Measurements from ENCODE around the gene CD70. TPM values are rescaled to one million over a fixed set of nuclear protein-coding genes. Genes with fewer than 3 reads are reported as not detected.
"Not testable (repeated sequence)": the region's sequence is repeated elsewhere in the genome, so short reads cannot be mapped to it uniquely, and the experiment has no call there.

CD70 gene
- total and polyA plus RNA-seq, 7 donors, result 0.36 to 1.8 TPM; not detected in 5

DNA sequence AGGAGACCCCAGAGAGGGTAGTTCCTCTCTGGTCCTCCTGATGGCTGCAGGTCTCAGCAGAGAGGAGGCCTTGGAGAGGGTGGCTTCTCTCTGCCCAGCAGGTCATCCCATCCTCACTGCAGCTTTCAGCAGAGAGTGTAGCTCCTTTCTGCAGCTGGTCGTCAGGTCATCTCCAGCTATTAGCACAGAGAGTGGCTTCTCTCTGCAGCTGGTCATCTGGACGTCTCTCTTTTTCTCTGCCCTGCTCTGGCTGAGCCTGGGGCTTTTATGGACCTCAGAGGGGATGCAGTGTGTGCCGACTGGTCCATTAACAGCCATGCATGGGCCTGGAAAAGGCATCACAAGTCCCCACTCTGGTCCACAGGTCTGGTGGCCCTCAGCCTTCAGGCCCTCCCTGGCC lies 39.9 kb downstream of the CD70 start:
- DNase-seq, result no peak
- Histone ChIP-seq H3K9me3 (no peaks in the 10 kb centered on the region), H3K4me3 (no peak overlapping the region), H3K27ac (no peak overlapping the region), H3K36me3 (no peaks in the 10 kb centered on the region), H3K4me1 (no peaks in the 10 kb centered on the region), H3K27me3 (peaks cover 0 to 7% (median 0%) of the 10 kb centered on the region in 3 donors)
- intact Hi-C loops (cut with DNase I), result no loop called here
- TF ChIP-seq POLR2A (IDR thresholded peaks at IDR 0.05) (no peak), POLR2AphosphoS5 (IDR thresholded peaks at IDR 0.05) (no peak), CTCF (IDR thresholded peaks at IDR 0.05) (no peak), EP300 (IDR thresholded peaks at IDR 0.05) (no peak)
- WGBS, 2 donors, result 86 to 90% methylated on average over 3 of the region's 3 CpGs

GRCh38 chr19:6550679-6551078 lies 40.3 kb downstream of the CD70 start:
- WGBS, 2 donors, result 87 to 95% methylated on average over 6 of the region's 6 CpGs
- H3K27me3 ChIP-seq; H3K9me3 ChIP-seq; intact Hi-C loops (cut with DNase I); H3K27ac ChIP-seq; H3K36me3 ChIP-seq; DNase-seq; H3K4me3 ChIP-seq; H3K4me1 ChIP-seq: not testable (repeated sequence)

- no peaks in the 10 kb centered on the region for H3K9me3 ChIP-seq
- TF ChIP-seq POLR2A (IDR thresholded peaks at IDR 0.05) (no peak), CTCF (IDR thresholded peaks at IDR 0.05) (no peak), EP300 (IDR thresholded peaks at IDR 0.05) (no peak), POLR2AphosphoS5 (IDR thresholded peaks at IDR 0.05) (no peak)
- DNase-seq, result no peak
- no peaks in the 10 kb centered on the region for H3K4me1 ChIP-seq
- intact Hi-C loops (cut with DNase I), result no loop called here
- 73 to 83% methylated on average over 11 of the region's 11 CpGs for WGBS, 2 donors
- H3K4me3 ChIP-seq, result no peak overlapping the region
- no peak overlapping the region for H3K27ac ChIP-seq
- no peaks in the 10 kb centered on the region for H3K36me3 ChIP-seq
- peaks cover 0 to 16% (median 0%) of the 10 kb centered on the region in 3 donors for H3K27me3 ChIP-seq
Observed at GRCh38 chr19:6543866-6544347, 47.0 kb downstream of the CD70 start.

DNA sequence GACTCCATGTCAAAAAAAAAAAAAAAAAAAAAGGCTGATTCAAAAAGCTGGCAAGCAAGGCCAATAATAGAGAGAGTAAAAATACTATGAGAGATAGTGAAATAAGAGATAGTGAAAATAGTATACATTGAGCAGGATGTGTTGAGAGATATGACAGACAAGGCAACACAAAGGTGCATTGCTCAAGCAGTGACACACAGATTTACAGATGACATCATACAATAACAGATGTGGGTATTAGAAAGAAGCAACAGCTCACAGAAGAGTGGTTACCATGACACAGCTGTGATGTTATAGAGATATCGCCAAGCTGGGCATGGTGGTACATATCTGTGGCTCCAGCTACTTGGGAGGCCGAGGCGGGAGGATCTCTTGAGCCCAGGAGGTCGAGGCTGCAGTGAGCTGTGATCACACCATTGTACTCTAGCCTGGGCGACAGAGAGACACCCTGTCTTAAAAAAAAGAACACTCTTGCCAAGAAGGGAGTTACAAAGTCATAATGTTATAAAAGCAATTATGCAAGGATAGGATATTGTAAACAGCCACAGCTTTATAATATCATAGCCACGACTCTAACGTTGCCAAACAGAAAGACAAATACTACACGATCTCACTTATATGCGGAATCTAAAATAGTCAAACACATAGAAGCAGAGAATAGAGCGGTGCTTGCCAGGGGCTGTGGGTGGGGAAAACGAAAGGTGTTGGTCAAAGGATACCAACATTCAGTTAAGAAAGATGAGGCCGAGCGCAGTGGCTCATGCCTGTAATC lies 49.8 kb downstream of the CD70 start:
- no peak for DNase-seq
- peaks cover 0 to 16% (median 0%) of the 10 kb centered on the region in 3 donors for H3K27me3 ChIP-seq
- intact Hi-C loops (cut with DNase I), result no loop called here
- H3K36me3 ChIP-seq, result no peaks in the 10 kb centered on the region
- WGBS, 2 donors, result 26 to 73% methylated on average over 13 of the region's 13 CpGs
- TF ChIP-seq EP300 (IDR thresholded peaks at IDR 0.05) (no peak), POLR2AphosphoS5 (IDR thresholded peaks at IDR 0.05) (no peak), CTCF (IDR thresholded peaks at IDR 0.05) (no peak), POLR2A (IDR thresholded peaks at IDR 0.05) (no peak)
- H3K27ac ChIP-seq, result no peak overlapping the region
- no peak overlapping the region for H3K4me3 ChIP-seq
- H3K9me3 ChIP-seq, result no peaks in the 10 kb centered on the region
- no peaks in the 10 kb centered on the region for H3K4me1 ChIP-seq

- Histone ChIP-seq H3K4me1 (no peaks in the 10 kb centered on the region), H3K27me3 (peaks cover 0 to 11% (median 8%) of the 10 kb centered on the region in 3 donors), H3K4me3 (no peak overlapping the region), H3K9me3 (no peaks in the 10 kb centered on the region), H3K27ac (no peak overlapping the region), H3K36me3 (no peaks in the 10 kb centered on the region)
- 87 to 92% methylated on average over 6 of the region's 6 CpGs for WGBS, 2 donors
- no peak for TF ChIP-seq POLR2AphosphoS5 (IDR thresholded peaks at IDR 0.05)
- no peak for TF ChIP-seq POLR2A (IDR thresholded peaks at IDR 0.05)
- no peak for TF ChIP-seq CTCF (IDR thresholded peaks at IDR 0.05)
- no peak for TF ChIP-seq EP300 (IDR thresholded peaks at IDR 0.05)
- DNase-seq, result no peak
- intact Hi-C loops (cut with DNase I), result no loop called here
Observed at GRCh38 chr19:6539514-6539913, 51.4 kb downstream of the CD70 start.

Small RNA genes within 50 kb of the gene (small RNA-seq; reads per million reads assigned to genes)
- 0 reads per million in 3 donors for gene RF00019

Other genes starting within 250 kb of the CD70 start
- 10 to 100 TPM; 50.7 to 93.6 (median 70.8) TPM for gene CLPP, start 229.6 kb downstream of the CD70 start, total RNA-seq
- gene CLPP, start 229.6 kb downstream of the CD70 start, polyA plus RNA-seq, result 10 to 100 TPM; 72.1 to 98.3 (median 74.7) TPM
- 100 to 1,000 TPM in 1 of 4 donors, 10 to 100 TPM in 3; 65.8 to 146 (median 78.5) TPM for gene ALKBH7, start 218.4 kb downstream of the CD70 start, total RNA-seq
- 100 to 1,000 TPM in 2 of 3 donors, 10 to 100 TPM in 1; 79.5 to 183 (median 175) TPM for gene ALKBH7, start 218.4 kb downstream of the CD70 start, polyA plus RNA-seq
- gene PSPN, start 215.2 kb downstream of the CD70 start, total RNA-seq, result 1 to 10 TPM in 1 of 4 donors, under 1 TPM in 3; 0.41 to 5.8 (median 0.69) TPM
- gene PSPN, start 215.2 kb downstream of the CD70 start, polyA plus RNA-seq, result 1 to 10 TPM in 2 of 3 donors, under 1 TPM in 1; 0.60 to 1.7 (median 1.4) TPM
- gene GTF2F1, start 198.0 kb downstream of the CD70 start, total RNA-seq, result 10 to 100 TPM; 34.9 to 48.2 (median 37.9) TPM
- 10 to 100 TPM; 54.3 to 78.3 (median 54.7) TPM for gene GTF2F1, start 198.0 kb downstream of the CD70 start, polyA plus RNA-seq
- gene KHSRP, start 166.3 kb downstream of the CD70 start, total RNA-seq, result 10 to 100 TPM; 63.9 to 96.9 (median 90.8) TPM
- gene KHSRP, start 166.3 kb downstream of the CD70 start, polyA plus RNA-seq, result 100 to 1,000 TPM in 2 of 3 donors, 10 to 100 TPM in 1; 91.9 to 232 (median 127) TPM
- gene SLC25A41, start 157.4 kb downstream of the CD70 start, total RNA-seq, result 1 to 10 TPM in 2 of 4 donors, not detected in 2; 1.1 to 1.4 TPM
- gene SLC25A41, start 157.4 kb downstream of the CD70 start, polyA plus RNA-seq, result 1 to 10 TPM in 2 of 3 donors, under 1 TPM in 1; 0.60 to 1.2 (median 1.1) TPM
- 100 to 1,000 TPM in 2 of 4 donors, 10 to 100 TPM in 2; 83.6 to 188 (median 109) TPM for gene SLC25A23, start 131.4 kb downstream of the CD70 start, total RNA-seq
- gene SLC25A23, start 131.4 kb downstream of the CD70 start, polyA plus RNA-seq, result 100 to 1,000 TPM in 1 of 3 donors, 10 to 100 TPM in 2; 61.5 to 115 (median 85.9) TPM
- gene CRB3, start 126.9 kb downstream of the CD70 start, total RNA-seq, result 1 to 10 TPM in 2 of 4 donors, under 1 TPM in 1, not detected in 1; 0.36 to 1.5 (median 1.3) TPM
- gene CRB3, start 126.9 kb downstream of the CD70 start, polyA plus RNA-seq, result 100 to 1,000 TPM in 2 of 3 donors, 10 to 100 TPM in 1; 70.3 to 202 (median 145) TPM
- 1 to 10 TPM in 2 of 4 donors, under 1 TPM in 1, not detected in 1; 0.99 to 2.0 (median 1.1) TPM for gene DENND1C, start 109.4 kb downstream of the CD70 start, total RNA-seq
- gene DENND1C, start 109.4 kb downstream of the CD70 start, polyA plus RNA-seq, result 10 to 100 TPM in 1 of 3 donors, 1 to 10 TPM in 2; 1.8 to 18.1 (median 6.0) TPM
- gene TUBB4A, start 88.8 kb downstream of the CD70 start, total RNA-seq, result 1 to 10 TPM; 2.0 to 6.1 (median 3.0) TPM
- gene TUBB4A, start 88.8 kb downstream of the CD70 start, polyA plus RNA-seq, result 1 to 10 TPM in 1 of 3 donors, under 1 TPM in 1, not detected in 1; under 0.01 to 2.4 TPM
- gene TNFSF9, start 60.1 kb downstream of the CD70 start, total RNA-seq, result 1 to 10 TPM in 1 of 4 donors, under 1 TPM in 2, not detected in 1; 0.16 to 1.8 (median 0.36) TPM
- gene TNFSF9, start 60.1 kb downstream of the CD70 start, polyA plus RNA-seq, result 1 to 10 TPM in 1 of 3 donors, under 1 TPM in 2; 0.46 to 4.2 (median 0.60) TPM
- gene TNFSF14, start 79.0 kb upstream of the CD70 start, total RNA-seq, result 1 to 10 TPM in 1 of 4 donors, under 1 TPM in 2, not detected in 1; under 0.01 to 2.0 (median 0.41) TPM
- gene TNFSF14, start 79.0 kb upstream of the CD70 start, polyA plus RNA-seq, result 1 to 10 TPM in 1 of 3 donors, not detected in 2; 2.8 TPM
- gene C3, start 129.5 kb upstream of the CD70 start, total RNA-seq, result 1,000 to 10,000 TPM in 1 of 4 donors, 100 to 1,000 TPM in 3; 317 to 1,284 (median 452) TPM
- gene C3, start 129.5 kb upstream of the CD70 start, polyA plus RNA-seq, result 100 to 1,000 TPM in 1 of 3 donors, 10 to 100 TPM in 1, 1 to 10 TPM in 1; 9.0 to 313 (median 66.7) TPM
- gene GPR108, start 146.4 kb upstream of the CD70 start, total RNA-seq, result 10 to 100 TPM; 44.5 to 67.3 (median 58.8) TPM
- gene GPR108, start 146.4 kb upstream of the CD70 start, polyA plus RNA-seq, result 10 to 100 TPM; 39.0 to 91.1 (median 53.4) TPM
- 100 to 1,000 TPM in 1 of 4 donors, 10 to 100 TPM in 3; 73.1 to 117 (median 90.1) TPM for gene TRIP10, start 148.5 kb upstream of the CD70 start, total RNA-seq
- 10 to 100 TPM; 49.5 to 76.7 (median 70.3) TPM for gene TRIP10, start 148.5 kb upstream of the CD70 start, polyA plus RNA-seq
- under 1 TPM in 1 of 4 donors, not detected in 3; 0.66 TPM for gene SH2D3A, start 176.3 kb upstream of the CD70 start, total RNA-seq
- 10 to 100 TPM; 23.8 to 42.7 (median 30.0) TPM for gene SH2D3A, start 176.3 kb upstream of the CD70 start, polyA plus RNA-seq
- gene VAV1, start 181.6 kb upstream of the CD70 start, total RNA-seq, result 1 to 10 TPM; 3.0 to 4.6 (median 4.3) TPM
- 10 to 100 TPM in 1 of 3 donors, 1 to 10 TPM in 2; 2.4 to 18.9 (median 3.7) TPM for gene VAV1, start 181.6 kb upstream of the CD70 start, polyA plus RNA-seq